H1 (cell line): Measurements from ENCODE around the gene MBOAT2. TPM values are rescaled to one million over a fixed set of nuclear protein-coding genes. Genes with fewer than 3 reads are reported as not detected.

Experiments used
- ASH2L ChIP-seq: fragments of 200-600, 300-600 bp; sonication (generic); IDR thresholded peaks from one replicate; pipeline ENCODE4 v1.7.1; 2017; ENCODE audit warnings: low read length
- BACH1 ChIP-seq: IDR thresholded peaks from 2 replicates; pipeline ENCODE4 v1.6.1; 2012; ENCODE audit warnings: low read length, improper control_type of control experiment
- BCL11A ChIP-seq, 2 experiments: IDR thresholded peaks; one replicate each; pipeline ENCODE4 v1.6.1; 2011; ENCODE audit warnings: low read depth in 2 of 2, low read length in 2 of 2, mild to moderate bottlenecking in 2 of 2
- BRCA1 ChIP-seq: IDR thresholded peaks from 2 replicates; pipeline ENCODE4 v1.6.1; 2012; ENCODE audit warnings: low read depth, low read length, improper control_type of control experiment
- HDAC6 ChIP-seq: IDR thresholded peaks from one replicate; pipeline ENCODE4 v1.7.1; 2012; ENCODE audit warnings: low read depth, mild to moderate bottlenecking, inconsistent platforms, low read length, moderate library complexity
- JUN ChIP-seq: IDR thresholded peaks from 2 replicates; pipeline ENCODE4 v1.6.1; 2011; ENCODE audit warnings: low read depth, mild to moderate bottlenecking, improper control_type of control experiment, low read length
- RAD21 ChIP-seq, 2 experiments: IDR thresholded peaks in 1 of 2; conservative IDR thresholded peaks in 1 of 2; 2 replicates each; pipeline ENCODE4 v1.6.1; 2011; ENCODE audit warnings: low read depth in 2 of 2, low read length in 2 of 2, improper control_type of control experiment in 1 of 2, inconsistent platforms in 1 of 2, mild to moderate bottlenecking in 1 of 2, moderate library complexity in 1 of 2
- SP4 ChIP-seq: IDR thresholded peaks from 2 replicates; pipeline ENCODE4 v1.6.1; 2012; ENCODE audit warnings: low read length, inconsistent platforms
- TAF7 ChIP-seq: optimal IDR thresholded peaks from 2 replicates; pipeline ENCODE3; 2011; ENCODE audit warnings: low read depth, mild to moderate bottlenecking, inconsistent platforms, low read length, moderate library complexity, borderline replicate concordance
- TEAD4 ChIP-seq: IDR thresholded peaks from 2 replicates; pipeline ENCODE4 v1.6.1; 2012; ENCODE audit warnings: low read depth, low read length, inconsistent platforms, mixed read lengths
- polyA plus RNA-seq, 7 experiments: library from polyadenylated mRNA; depleted of rRNA in 3 of 7; stranded (reverse) in 5 of 7; unstranded in 2 of 7; fragments of >200 nt in 5 of 7; fragments of 200-250 nt in 2 of 7; gene quantifications; 1 replicate in 5 of 7; 2 replicates in 1 of 7; 4 replicates in 1 of 7; pipeline versions ENCODE4 v1.2.1 to v1.2.3, GENCODE V29; 2011 to 2013; ENCODE audit warnings: missing spikeins in 2 of 7, mixed read lengths in 2 of 7
- total RNA-seq: library from RNA; stranded (reverse); fragmentation: NEBNext Ultra II Directional; extraction: Animal tissue kit (Norgen Biotek cat#: 25700); gene quantifications from 2 replicates; pipeline ENCODE4 v1.2.1, GENCODE V29; 2021
- TF ChIP-seq, protein P1 (sequence below): fragments of 300-600 bp; sonication (generic); IDR thresholded peaks from 2 replicates; pipeline ENCODE4 v1.7.1; 2012; ENCODE audit warnings: low read length, moderate library complexity, mild to moderate bottlenecking, inconsistent platforms; ENCODE audit not compliant: insufficient replicate concordance

MBOAT2 gene
- total and polyA plus RNA-seq, 2 of the 8 experiments (the other 6 are each of a cell fraction or from before 2014, with no cell fraction given), result 11.2 to 23.4 TPM

- TF ChIP-seq, protein P1, sequence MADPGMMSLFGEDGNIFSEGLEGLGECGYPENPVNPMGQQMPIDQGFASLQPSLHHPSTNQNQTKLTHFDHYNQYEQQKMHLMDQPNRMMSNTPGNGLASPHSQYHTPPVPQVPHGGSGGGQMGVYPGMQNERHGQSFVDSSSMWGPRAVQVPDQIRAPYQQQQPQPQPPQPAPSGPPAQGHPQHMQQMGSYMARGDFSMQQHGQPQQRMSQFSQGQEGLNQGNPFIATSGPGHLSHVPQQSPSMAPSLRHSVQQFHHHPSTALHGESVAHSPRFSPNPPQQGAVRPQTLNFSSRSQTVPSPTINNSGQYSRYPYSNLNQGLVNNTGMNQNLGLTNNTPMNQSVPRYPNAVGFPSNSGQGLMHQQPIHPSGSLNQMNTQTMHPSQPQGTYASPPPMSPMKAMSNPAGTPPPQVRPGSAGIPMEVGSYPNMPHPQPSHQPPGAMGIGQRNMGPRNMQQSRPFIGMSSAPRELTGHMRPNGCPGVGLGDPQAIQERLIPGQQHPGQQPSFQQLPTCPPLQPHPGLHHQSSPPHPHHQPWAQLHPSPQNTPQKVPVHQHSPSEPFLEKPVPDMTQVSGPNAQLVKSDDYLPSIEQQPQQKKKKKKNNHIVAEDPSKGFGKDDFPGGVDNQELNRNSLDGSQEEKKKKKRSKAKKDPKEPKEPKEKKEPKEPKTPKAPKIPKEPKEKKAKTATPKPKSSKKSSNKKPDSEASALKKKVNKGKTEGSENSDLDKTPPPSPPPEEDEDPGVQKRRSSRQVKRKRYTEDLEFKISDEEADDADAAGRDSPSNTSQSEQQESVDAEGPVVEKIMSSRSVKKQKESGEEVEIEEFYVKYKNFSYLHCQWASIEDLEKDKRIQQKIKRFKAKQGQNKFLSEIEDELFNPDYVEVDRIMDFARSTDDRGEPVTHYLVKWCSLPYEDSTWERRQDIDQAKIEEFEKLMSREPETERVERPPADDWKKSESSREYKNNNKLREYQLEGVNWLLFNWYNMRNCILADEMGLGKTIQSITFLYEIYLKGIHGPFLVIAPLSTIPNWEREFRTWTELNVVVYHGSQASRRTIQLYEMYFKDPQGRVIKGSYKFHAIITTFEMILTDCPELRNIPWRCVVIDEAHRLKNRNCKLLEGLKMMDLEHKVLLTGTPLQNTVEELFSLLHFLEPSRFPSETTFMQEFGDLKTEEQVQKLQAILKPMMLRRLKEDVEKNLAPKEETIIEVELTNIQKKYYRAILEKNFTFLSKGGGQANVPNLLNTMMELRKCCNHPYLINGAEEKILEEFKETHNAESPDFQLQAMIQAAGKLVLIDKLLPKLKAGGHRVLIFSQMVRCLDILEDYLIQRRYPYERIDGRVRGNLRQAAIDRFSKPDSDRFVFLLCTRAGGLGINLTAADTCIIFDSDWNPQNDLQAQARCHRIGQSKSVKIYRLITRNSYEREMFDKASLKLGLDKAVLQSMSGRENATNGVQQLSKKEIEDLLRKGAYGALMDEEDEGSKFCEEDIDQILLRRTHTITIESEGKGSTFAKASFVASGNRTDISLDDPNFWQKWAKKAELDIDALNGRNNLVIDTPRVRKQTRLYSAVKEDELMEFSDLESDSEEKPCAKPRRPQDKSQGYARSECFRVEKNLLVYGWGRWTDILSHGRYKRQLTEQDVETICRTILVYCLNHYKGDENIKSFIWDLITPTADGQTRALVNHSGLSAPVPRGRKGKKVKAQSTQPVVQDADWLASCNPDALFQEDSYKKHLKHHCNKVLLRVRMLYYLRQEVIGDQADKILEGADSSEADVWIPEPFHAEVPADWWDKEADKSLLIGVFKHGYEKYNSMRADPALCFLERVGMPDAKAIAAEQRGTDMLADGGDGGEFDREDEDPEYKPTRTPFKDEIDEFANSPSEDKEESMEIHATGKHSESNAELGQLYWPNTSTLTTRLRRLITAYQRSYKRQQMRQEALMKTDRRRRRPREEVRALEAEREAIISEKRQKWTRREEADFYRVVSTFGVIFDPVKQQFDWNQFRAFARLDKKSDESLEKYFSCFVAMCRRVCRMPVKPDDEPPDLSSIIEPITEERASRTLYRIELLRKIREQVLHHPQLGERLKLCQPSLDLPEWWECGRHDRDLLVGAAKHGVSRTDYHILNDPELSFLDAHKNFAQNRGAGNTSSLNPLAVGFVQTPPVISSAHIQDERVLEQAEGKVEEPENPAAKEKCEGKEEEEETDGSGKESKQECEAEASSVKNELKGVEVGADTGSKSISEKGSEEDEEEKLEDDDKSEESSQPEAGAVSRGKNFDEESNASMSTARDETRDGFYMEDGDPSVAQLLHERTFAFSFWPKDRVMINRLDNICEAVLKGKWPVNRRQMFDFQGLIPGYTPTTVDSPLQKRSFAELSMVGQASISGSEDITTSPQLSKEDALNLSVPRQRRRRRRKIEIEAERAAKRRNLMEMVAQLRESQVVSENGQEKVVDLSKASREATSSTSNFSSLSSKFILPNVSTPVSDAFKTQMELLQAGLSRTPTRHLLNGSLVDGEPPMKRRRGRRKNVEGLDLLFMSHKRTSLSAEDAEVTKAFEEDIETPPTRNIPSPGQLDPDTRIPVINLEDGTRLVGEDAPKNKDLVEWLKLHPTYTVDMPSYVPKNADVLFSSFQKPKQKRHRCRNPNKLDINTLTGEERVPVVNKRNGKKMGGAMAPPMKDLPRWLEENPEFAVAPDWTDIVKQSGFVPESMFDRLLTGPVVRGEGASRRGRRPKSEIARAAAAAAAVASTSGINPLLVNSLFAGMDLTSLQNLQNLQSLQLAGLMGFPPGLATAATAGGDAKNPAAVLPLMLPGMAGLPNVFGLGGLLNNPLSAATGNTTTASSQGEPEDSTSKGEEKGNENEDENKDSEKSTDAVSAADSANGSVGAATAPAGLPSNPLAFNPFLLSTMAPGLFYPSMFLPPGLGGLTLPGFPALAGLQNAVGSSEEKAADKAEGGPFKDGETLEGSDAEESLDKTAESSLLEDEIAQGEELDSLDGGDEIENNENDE, result no peak
- TF ChIP-seq SP4, result no peak
- TF ChIP-seq ASH2L, result no peak
- TF ChIP-seq TAF7, result no peak
- TF ChIP-seq BACH1, result no peak
- TF ChIP-seq TEAD4, result no peak
- TF ChIP-seq RAD21 (IDR thresholded peaks at IDR 0.05 in 1 of 2, conservative IDR thresholded peaks at IDR 0.05 in 1 of 2; ENCODE audit: low read depth in 2 of 2, low read length in 2 of 2), result no peak
- no peak for TF ChIP-seq BRCA1
- TF ChIP-seq BCL11A (IDR thresholded peaks at IDR 0.05; ENCODE audit: low read depth in 2 of 2, low read length in 2 of 2), result no peak
- no peak for TF ChIP-seq HDAC6
- no peak for TF ChIP-seq JUN
Observed at GRCh38 chr2:8888963-8889362, 114.5 kb downstream of the MBOAT2 start (continued).
